Neuronal stem cell (in vitro differentiated cells): ENCODE measurements around the gene EMC1.

ENCODE experiments used
- DNase-seq: peaks from one replicate; pipeline ENCODE4 v3.0.0-alpha.2; 2013; ENCODE audit warnings: low spot score
- H2AFZ ChIP-seq: one replicate; pipeline ENCODE4 v1.6.1; 2013; ENCODE audit warnings: mild to moderate bottlenecking, low read length, inconsistent platforms
- H2AK5ac ChIP-seq: 2 replicates; pipeline ENCODE4 v1.6.1; 2013; ENCODE audit warnings: low read depth, mild to moderate bottlenecking, inconsistent platforms, low read length, moderate library complexity, mixed read lengths
- H2BK120ac ChIP-seq: 2 replicates; pipeline ENCODE4 v1.6.1; 2013; ENCODE audit warnings: low read depth, mild to moderate bottlenecking, inconsistent platforms, low read length, moderate library complexity, mixed read lengths
- H2BK12ac ChIP-seq: one replicate; pipeline ENCODE4 v1.6.1; 2013; ENCODE audit warnings: low read length, inconsistent platforms
- H2BK15ac ChIP-seq: 2 replicates; pipeline ENCODE4 v1.6.1; 2013; ENCODE audit warnings: mild to moderate bottlenecking, low read length, inconsistent platforms, mixed read lengths
- H2BK5ac ChIP-seq: one replicate; pipeline ENCODE4 v1.6.1; 2013; ENCODE audit warnings: inconsistent platforms, mild to moderate bottlenecking, low read length, moderate library complexity
- H3K14ac ChIP-seq: one replicate; pipeline ENCODE4 v1.6.1; 2013; ENCODE audit warnings: low read length, inconsistent platforms
- H3K18ac ChIP-seq: 2 replicates; pipeline ENCODE4 v1.6.1; 2013; ENCODE audit warnings: low read length, inconsistent platforms
- H3K23ac ChIP-seq: 2 replicates; pipeline ENCODE4 v1.6.1; 2013; ENCODE audit warnings: low read depth, mild to moderate bottlenecking, mixed read lengths, low read length, inconsistent platforms; ENCODE audit not compliant: poor library complexity
- H3K27ac ChIP-seq: replicated peaks from 3 replicates; pipeline ENCODE4 v1.5.1; 2013; ENCODE audit warnings: low read length, inconsistent platforms
- H3K27me3 ChIP-seq, 3 experiments: 2 replicates each; pipeline ENCODE4 v1.6.1; 2013; ENCODE audit warnings: low read length in 3 of 3, mild to moderate bottlenecking in 2 of 3, inconsistent platforms in 1 of 3, low read depth in 1 of 3, mixed read lengths in 1 of 3, moderate library complexity in 1 of 3; ENCODE audit not compliant: control insufficient read depth in 3 of 3, insufficient read depth in 3 of 3
- H3K36me3 ChIP-seq, 2 donors: replicated peaks in 1 of 2; 2 replicates each; pipeline ENCODE4 v1.6.1; 2013; ENCODE audit warnings: low read length in 2 of 2; ENCODE audit not compliant: control insufficient read depth in 2 of 2, insufficient read depth in 2 of 2
- H3K4ac ChIP-seq: 2 replicates; pipeline ENCODE4 v1.6.1; 2013; ENCODE audit warnings: inconsistent platforms, mild to moderate bottlenecking, low read length, moderate library complexity
- H3K4me1 ChIP-seq, 2 donors: 1 replicate in 1 of 2; 2 replicates in 1 of 2; pipeline ENCODE4 v1.6.1; 2013; ENCODE audit warnings: low read length in 2 of 2, low read depth in 1 of 2; ENCODE audit not compliant: control insufficient read depth in 2 of 2, insufficient read depth in 1 of 2
- H3K4me2 ChIP-seq: one replicate; pipeline ENCODE4 v1.6.1; 2013; ENCODE audit warnings: mild to moderate bottlenecking, low read length, inconsistent platforms; ENCODE audit not compliant: insufficient read depth, poor library complexity, severe bottlenecking
- H3K4me3 ChIP-seq, 2 donors: 2 replicates each; pipeline ENCODE4 v1.5.1; 2013; ENCODE audit warnings: low read length in 2 of 2, mild to moderate bottlenecking in 2 of 2, inconsistent platforms in 1 of 2, moderate library complexity in 1 of 2
- H3K79me1 ChIP-seq: one replicate; pipeline ENCODE4 v1.6.1; 2013; ENCODE audit warnings: low read depth, mild to moderate bottlenecking, inconsistent platforms, low read length, moderate library complexity
- H3K9ac ChIP-seq: one replicate; pipeline ENCODE4 v1.6.1; 2013; ENCODE audit warnings: mild to moderate bottlenecking, low read depth, low read length, inconsistent platforms; ENCODE audit not compliant: poor library complexity
- H3K9me3 ChIP-seq, 2 donors: replicated peaks in 1 of 2; 2 replicates each; pipeline versions ENCODE3 to v1.6.1; 2013; ENCODE audit warnings: low read length in 2 of 2, mild to moderate bottlenecking in 2 of 2, inconsistent platforms in 1 of 2, low read depth in 1 of 2, mixed read lengths in 1 of 2, moderate library complexity in 1 of 2; ENCODE audit not compliant: control insufficient read depth in 2 of 2, insufficient read depth in 1 of 2
- H4K8ac ChIP-seq: one replicate; pipeline ENCODE4 v1.6.1; 2013; ENCODE audit warnings: low read depth, mild to moderate bottlenecking, inconsistent platforms, low read length, moderate library complexity
- H4K91ac ChIP-seq: one replicate; pipeline ENCODE4 v1.6.1; 2013; ENCODE audit warnings: low read length, low read depth, mild to moderate bottlenecking, inconsistent platforms; ENCODE audit not compliant: poor library complexity
- WGBS, 2 donors: extraction: QIAGEN DNeasy Blood & Tissue Kit; methylation state at CpG; one replicate each; pipeline ENCODE4 v1.1.7; 2013; ENCODE audit warnings: missing lambda C conversion rate in 2 of 2, mixed read lengths in 1 of 2; ENCODE audit not compliant: insufficient read length in 2 of 2, insufficient replicate concordance in 1 of 2; ENCODE audit errors: extremely low coverage in 2 of 2; 5-methylcytosine and 5-hydroxymethylcytosine counted together

The EMC1 gene

GRCh38 chr1:19268445-19268844 is 17.1 kb upstream of the EMC1 start:
- Histone ChIP-seq H4K8ac (no peak overlapping the region), H2BK5ac (no peak overlapping the region), H3K9ac (no peak overlapping the region), H4K91ac (no peak overlapping the region), H3K27ac (no peak overlapping the region), H3K4me1 (no peaks in the 10 kb centered on the region), H2BK15ac (no peak overlapping the region), H3K4ac (no peak overlapping the region), H3K79me1 (no peaks in the 10 kb centered on the region), H3K9me3 (no peaks in the 10 kb centered on the region), H2AK5ac (no peak overlapping the region), H2BK12ac (no peak overlapping the region), H3K4me2 (no peak overlapping the region), H2BK120ac (no peak overlapping the region), H2AFZ (no peak overlapping the region), H3K27me3 (peaks cover 0 to 2% (median 0%) of the 10 kb centered on the region in 3 experiments), H3K14ac (no peak overlapping the region), H3K23ac (no peak overlapping the region), H3K18ac (no peak overlapping the region), H3K36me3 (no peaks in the 10 kb centered on the region), H3K4me3 (no peak overlapping the region)
- DNase-seq: no peak
- no CpG with 5 or more reads among the region's 11 CpGs for WGBS, 2 donors

- no peak overlapping the region for H2BK5ac ChIP-seq
- no CpG with 5 or more reads among the region's 5 CpGs for WGBS, 2 donors
- DNase-seq: no peak
Observed at GRCh38 chr1:19262744-19263143, 11.4 kb upstream of the EMC1 start.

GRCh38 chr1:19262047-19262446 is 10.7 kb upstream of the EMC1 start:
- H3K79me1 ChIP-seq: no peaks in the 10 kb centered on the region
- no peak overlapping the region for H3K4me2 ChIP-seq
- H3K9me3 ChIP-seq: no peaks in the 10 kb centered on the region
- H2BK120ac ChIP-seq: no peak overlapping the region
- H3K27me3 ChIP-seq: peaks cover 0 to 2% (median 0%) of the 10 kb centered on the region in 3 experiments
- no peak overlapping the region for H2BK12ac ChIP-seq
- H3K14ac ChIP-seq: no peak overlapping the region
- H4K91ac ChIP-seq: no peak overlapping the region
- no peak overlapping the region for H3K4me3 ChIP-seq
- WGBS, 2 donors: no CpG with 5 or more reads among the region's 5 CpGs
- no peak overlapping the region for H3K4ac ChIP-seq
- DNase-seq: no peak
- H3K36me3 ChIP-seq: peaks cover 23 to 41% of the 10 kb centered on the region in 2 donors
- H3K18ac ChIP-seq: no peak overlapping the region
- no peak overlapping the region for H3K27ac ChIP-seq
- H2BK5ac ChIP-seq: no peak overlapping the region
- H3K9ac ChIP-seq: no peak overlapping the region
- no peak overlapping the region for H2AK5ac ChIP-seq
- no peak overlapping the region for H3K23ac ChIP-seq
- H3K4me1 ChIP-seq: no peaks in the 10 kb centered on the region
- no peak overlapping the region for H4K8ac ChIP-seq
- H2AFZ ChIP-seq: no peak overlapping the region
- no peak overlapping the region for H2BK15ac ChIP-seq

More at GRCh38 chr1:19262744-19263143, 11.4 kb upstream of the EMC1 start:
- H4K91ac ChIP-seq: no peak overlapping the region
- no peak overlapping the region for H2AFZ ChIP-seq
- no peak overlapping the region for H2BK15ac ChIP-seq
- H3K36me3 ChIP-seq: peaks cover 16 to 34% of the 10 kb centered on the region in 2 donors
- no peak overlapping the region for H3K18ac ChIP-seq
- no peak overlapping the region for H4K8ac ChIP-seq
- H3K23ac ChIP-seq: peak overlapping the region; percentile 25
- H3K9me3 ChIP-seq: no peaks in the 10 kb centered on the region
- H3K14ac ChIP-seq: no peak overlapping the region
- H3K9ac ChIP-seq: no peak overlapping the region
- H3K4me2 ChIP-seq: no peak overlapping the region
- H3K79me1 ChIP-seq: no peaks in the 10 kb centered on the region
- H3K27me3 ChIP-seq: peaks cover 0 to 2% (median 0%) of the 10 kb centered on the region in 3 experiments
- H2AK5ac ChIP-seq: no peak overlapping the region
- H3K4me3 ChIP-seq: no peak overlapping the region
- H2BK12ac ChIP-seq: no peak overlapping the region
- no peak overlapping the region for H2BK120ac ChIP-seq
- no peak overlapping the region for H3K27ac ChIP-seq
- no peak overlapping the region for H3K4ac ChIP-seq
- H3K4me1 ChIP-seq: no peaks in the 10 kb centered on the region

- Histone ChIP-seq H3K4me3 (no peak overlapping the region), H3K14ac (no peak overlapping the region), H3K27ac (no peak overlapping the region), H3K4me1 (no peaks in the 10 kb centered on the region), H4K91ac (no peak overlapping the region), H3K9ac (no peak overlapping the region), H2BK12ac (no peak overlapping the region), H2AK5ac (no peak overlapping the region), H4K8ac (no peak overlapping the region), H2AFZ (no peak overlapping the region), H2BK5ac (no peak overlapping the region), H3K36me3 (peaks cover 36 to 56% of the 10 kb centered on the region in 2 donors), H3K4ac (no peak overlapping the region), H2BK15ac (no peak overlapping the region), H2BK120ac (no peak overlapping the region), H3K27me3 (peaks cover 0 to under 1% (median 0%) of the 10 kb centered on the region in 3 experiments), H3K79me1 (peaks cover 2% of the 10 kb centered on the region), H3K9me3 (no peaks in the 10 kb centered on the region), H3K18ac (no peak overlapping the region), H3K23ac (no peak overlapping the region), H3K4me2 (no peak overlapping the region)
- WGBS, 2 donors: no CpG with 5 or more reads among the region's 21 CpGs
- DNase-seq: no peak
Observed at GRCh38 chr1:19260211-19261138, 9.2 kb upstream of the EMC1 start.
